ENCODE measurements around the gene SLC49A3.

Gene SLC49A3

GRCh38 chr4:712916-713632 lies 24.1 kb upstream of the SLC49A3 start:
- Histone ChIP-seq H2BK5ac (ENCODE audit: low read depth, low read length, poor library complexity) (no peak overlapping the region), H3K9ac (ENCODE audit: low read length) (no peak overlapping the region), H3K14ac (ENCODE audit: low read length) (no peak overlapping the region), H2BK12ac (ENCODE audit: low read length) (no peak overlapping the region), H3K18ac (ENCODE audit: low read length) (no peak overlapping the region), H3K27me3 (ENCODE audit: insufficient read depth, low read length) (no peaks in the 10 kb centered on the region), H3K4me3 (ENCODE audit: low read depth, low read length) (no peak overlapping the region), H4K91ac (ENCODE audit: low read depth, low read length) (no peak overlapping the region), H2AFZ (ENCODE audit: insufficient read depth, low read length, poor library complexity) (no peak overlapping the region), H3K9me3 (ENCODE audit: insufficient read depth, low read depth, low read length) (peaks cover 2% of the 10 kb centered on the region), H3K4me1 (ENCODE audit: control insufficient read depth in 1 of 2, insufficient read depth in 2 of 2, low read length in 2 of 2) (peaks cover 9 to 10% of the 10 kb centered on the region in 2 experiments), H4K8ac (ENCODE audit: low read depth, low read length) (no peak overlapping the region), H3K23ac (ENCODE audit: low read length) (no peak overlapping the region), H2BK120ac (ENCODE audit: insufficient read depth, low read length, poor library complexity) (no peak overlapping the region), H2AK5ac (ENCODE audit: low read length) (no peak overlapping the region), H4K12ac (ENCODE audit: low read depth, low read length) (no peak overlapping the region), H3K27ac (ENCODE audit: low read depth, low read length) (no peak overlapping the region), H3K4me2 (ENCODE audit: low read length) (no peak overlapping the region), H3K4ac (ENCODE audit: low read depth, low read length) (peak overlapping the region; percentile 92), H3K79me2 (ENCODE audit: control insufficient read depth, insufficient read depth, low read length, poor library complexity) (peaks cover 42% of the 10 kb centered on the region), H3K36me3 (ENCODE audit: control insufficient read depth in 1 of 2, insufficient read depth in 2 of 2, low read length in 2 of 2) (peaks cover 30 to 33% of the 10 kb centered on the region in 2 experiments), H3K79me1 (ENCODE audit: low read length) (no peaks in the 10 kb centered on the region)
- DNase-seq: no peak
- no CpG with 5 or more reads among the region's 9 CpGs for WGBS (ENCODE audit: extremely low coverage, insufficient coverage, insufficient read length)

- peak in 1 of 2 donors; percentile 58 for DNase-seq
- H3K14ac ChIP-seq (ENCODE audit: low read length): no peak overlapping the region
- H3K18ac ChIP-seq (ENCODE audit: low read length): no peak overlapping the region
- H3K79me1 ChIP-seq (ENCODE audit: low read length): no peaks in the 10 kb centered on the region
- H4K8ac ChIP-seq (ENCODE audit: low read depth, low read length): no peak overlapping the region
- H2BK120ac ChIP-seq (ENCODE audit: insufficient read depth, low read length, poor library complexity): no peak overlapping the region
- no peak overlapping the region for H3K9ac ChIP-seq (ENCODE audit: low read length)
- H2BK5ac ChIP-seq (ENCODE audit: low read depth, low read length, poor library complexity): no peak overlapping the region
- H3K27ac ChIP-seq (ENCODE audit: low read depth, low read length): no peak overlapping the region
- H3K4me3 ChIP-seq (ENCODE audit: low read depth, low read length): no peak overlapping the region
- no CpG with 5 or more reads among the region's 3 CpGs for WGBS (ENCODE audit: extremely low coverage, insufficient coverage, insufficient read length)
- H4K91ac ChIP-seq (ENCODE audit: low read depth, low read length): no peak overlapping the region
- H4K12ac ChIP-seq (ENCODE audit: low read depth, low read length): no peak overlapping the region
- peaks cover 43% of the 10 kb centered on the region for H3K79me2 ChIP-seq (ENCODE audit: control insufficient read depth, insufficient read depth, low read length, poor library complexity)
- peaks cover 28 to 32% of the 10 kb centered on the region in 2 experiments for H3K36me3 ChIP-seq (ENCODE audit: control insufficient read depth in 1 of 2, insufficient read depth in 2 of 2, low read length in 2 of 2)
- no peak overlapping the region for H2AK5ac ChIP-seq (ENCODE audit: low read length)
- H3K4me1 ChIP-seq (ENCODE audit: control insufficient read depth in 1 of 2, insufficient read depth in 2 of 2, low read length in 2 of 2): peaks cover 14 to 16% of the 10 kb centered on the region in 2 experiments
- no peak overlapping the region for H3K4ac ChIP-seq (ENCODE audit: low read depth, low read length)
- no peaks in the 10 kb centered on the region for H3K27me3 ChIP-seq (ENCODE audit: insufficient read depth, low read length)
- no peak overlapping the region for H3K23ac ChIP-seq (ENCODE audit: low read length)
- H2AFZ ChIP-seq (ENCODE audit: insufficient read depth, low read length, poor library complexity): no peak overlapping the region
- H2BK12ac ChIP-seq (ENCODE audit: low read length): no peak overlapping the region
- H3K9me3 ChIP-seq (ENCODE audit: insufficient read depth, low read depth, low read length): peaks cover 2% of the 10 kb centered on the region
- H3K4me2 ChIP-seq (ENCODE audit: low read length): no peak overlapping the region
Measured at GRCh38 chr4:712093-712492, 23.1 kb upstream of the SLC49A3 start.

GRCh38 chr4:710916-711315 lies 22.0 kb upstream of the SLC49A3 start:
- Histone ChIP-seq H4K12ac (ENCODE audit: low read depth, low read length) (no peak overlapping the region), H3K79me1 (ENCODE audit: low read length) (peaks cover 7% of the 10 kb centered on the region), H3K27ac (ENCODE audit: low read depth, low read length) (no peak overlapping the region), H3K79me2 (ENCODE audit: control insufficient read depth, insufficient read depth, low read length, poor library complexity) (peaks cover 52% of the 10 kb centered on the region), H2AFZ (ENCODE audit: insufficient read depth, low read length, poor library complexity) (no peak overlapping the region), H3K4ac (ENCODE audit: low read depth, low read length) (peak overlapping the region; percentile 71), H3K9ac (ENCODE audit: low read length) (no peak overlapping the region), H3K36me3 (ENCODE audit: control insufficient read depth in 1 of 2, insufficient read depth in 2 of 2, low read length in 2 of 2) (peaks cover 28 to 32% of the 10 kb centered on the region in 2 experiments), H3K27me3 (ENCODE audit: insufficient read depth, low read length) (no peaks in the 10 kb centered on the region), H3K4me2 (ENCODE audit: low read length) (no peak overlapping the region), H3K4me3 (ENCODE audit: low read depth, low read length) (no peak overlapping the region), H3K9me3 (ENCODE audit: insufficient read depth, low read depth, low read length) (peaks cover 2% of the 10 kb centered on the region), H2BK5ac (ENCODE audit: low read depth, low read length, poor library complexity) (no peak overlapping the region), H3K14ac (ENCODE audit: low read length) (no peak overlapping the region), H2BK12ac (ENCODE audit: low read length) (no peak overlapping the region), H2BK120ac (ENCODE audit: insufficient read depth, low read length, poor library complexity) (no peak overlapping the region), H4K8ac (ENCODE audit: low read depth, low read length) (no peak overlapping the region), H4K91ac (ENCODE audit: low read depth, low read length) (no peak overlapping the region), H3K18ac (ENCODE audit: low read length) (no peak overlapping the region), H3K4me1 (ENCODE audit: control insufficient read depth in 1 of 2, insufficient read depth in 2 of 2, low read length in 2 of 2) (peaks cover 19 to 21% of the 10 kb centered on the region in 2 experiments), H2AK5ac (ENCODE audit: low read length) (no peak overlapping the region), H3K23ac (ENCODE audit: low read length) (no peak overlapping the region)
- DNase-seq: no peak
- no CpG with 5 or more reads among the region's 13 CpGs for WGBS (ENCODE audit: extremely low coverage, insufficient coverage, insufficient read length)

- no peak overlapping the region for H2AFZ ChIP-seq (ENCODE audit: insufficient read depth, low read length, poor library complexity)
- peaks cover 2% of the 10 kb centered on the region for H3K9me3 ChIP-seq (ENCODE audit: insufficient read depth, low read depth, low read length)
- no peak overlapping the region for H3K23ac ChIP-seq (ENCODE audit: low read length)
- peaks cover 21% of the 10 kb centered on the region in 2 experiments for H3K4me1 ChIP-seq (ENCODE audit: control insufficient read depth in 1 of 2, insufficient read depth in 2 of 2, low read length in 2 of 2)
- peaks cover 53% of the 10 kb centered on the region for H3K79me2 ChIP-seq (ENCODE audit: control insufficient read depth, insufficient read depth, low read length, poor library complexity)
- no peak overlapping the region for H3K4me2 ChIP-seq (ENCODE audit: low read length)
- peak overlapping the region; percentile 92 for H3K4ac ChIP-seq (ENCODE audit: low read depth, low read length)
- H3K4me3 ChIP-seq (ENCODE audit: low read depth, low read length): no peak overlapping the region
- H2BK120ac ChIP-seq (ENCODE audit: insufficient read depth, low read length, poor library complexity): no peak overlapping the region
- no peak overlapping the region for H2AK5ac ChIP-seq (ENCODE audit: low read length)
- H3K9ac ChIP-seq (ENCODE audit: low read length): no peak overlapping the region
- no peak for DNase-seq
- no peaks in the 10 kb centered on the region for H3K27me3 ChIP-seq (ENCODE audit: insufficient read depth, low read length)
- no peak overlapping the region for H4K91ac ChIP-seq (ENCODE audit: low read depth, low read length)
- no peak overlapping the region for H3K18ac ChIP-seq (ENCODE audit: low read length)
- H3K14ac ChIP-seq (ENCODE audit: low read length): no peak overlapping the region
- H2BK12ac ChIP-seq (ENCODE audit: low read length): no peak overlapping the region
- H3K36me3 ChIP-seq (ENCODE audit: control insufficient read depth in 1 of 2, insufficient read depth in 2 of 2, low read length in 2 of 2): peaks cover 28 to 32% of the 10 kb centered on the region in 2 experiments
- H3K79me1 ChIP-seq (ENCODE audit: low read length): peaks cover 12% of the 10 kb centered on the region
- H3K27ac ChIP-seq (ENCODE audit: low read depth, low read length): no peak overlapping the region
- H4K8ac ChIP-seq (ENCODE audit: low read depth, low read length): no peak overlapping the region
- H2BK5ac ChIP-seq (ENCODE audit: low read depth, low read length, poor library complexity): no peak overlapping the region
- H4K12ac ChIP-seq (ENCODE audit: low read depth, low read length): no peak overlapping the region
- WGBS (ENCODE audit: extremely low coverage, insufficient coverage, insufficient read length): no CpG with 5 or more reads among the region's 9 CpGs
Measured at GRCh38 chr4:710116-710515, 21.2 kb upstream of the SLC49A3 start.

Data from trophoblast cell (in vitro differentiated cells and primary cell).